GM18951 (cell line): Measurements from ENCODE around the gene CARD16.
A peak's percentile ranks its signal among the peaks of the same experiment; 100 is the strongest.
"Not testable (repeated sequence)": the region's sequence is repeated elsewhere in the genome, so short reads cannot be mapped to it uniquely, and the experiment has no call there.

Experiments used
- POLR2A ChIP-seq: IDR thresholded peaks from 4 replicates; pipeline ENCODE4 v1.6.1; 2011; ENCODE audit warnings: mild to moderate bottlenecking; ENCODE audit not compliant: insufficient read length, insufficient read depth; ENCODE audit errors: extremely low read depth
- in situ Hi-C: fragments of 300-500 bp; cut with MboI; formaldehyde crosslinking; loops from one replicate; pipeline ENCODE4 v1.12.0; 2022; ENCODE audit warnings: low sequenced_read_pairs, mixed read lengths, inconsistent platforms; ENCODE audit not compliant: unreplicated experiment

Gene CARD16

GRCh38 chr11:105044557-105045524 is at the start of gene CARD16:
Gene CARD16 (minus strand): TSS chr11:105045335. CDS start chr11:105045297, 38 bp downstream.
- TF ChIP-seq POLR2A = peak; percentile 36

GRCh38 chr11:105092256-105093239 is 47.4 kb upstream of the CARD16 start:
- in situ Hi-C loops = no loop called here
- TF ChIP-seq POLR2A = no peak

More at GRCh38 chr11:105044557-105045524, at the start of gene CARD16:
- in situ Hi-C loops = not testable (repeated sequence)

DNA sequence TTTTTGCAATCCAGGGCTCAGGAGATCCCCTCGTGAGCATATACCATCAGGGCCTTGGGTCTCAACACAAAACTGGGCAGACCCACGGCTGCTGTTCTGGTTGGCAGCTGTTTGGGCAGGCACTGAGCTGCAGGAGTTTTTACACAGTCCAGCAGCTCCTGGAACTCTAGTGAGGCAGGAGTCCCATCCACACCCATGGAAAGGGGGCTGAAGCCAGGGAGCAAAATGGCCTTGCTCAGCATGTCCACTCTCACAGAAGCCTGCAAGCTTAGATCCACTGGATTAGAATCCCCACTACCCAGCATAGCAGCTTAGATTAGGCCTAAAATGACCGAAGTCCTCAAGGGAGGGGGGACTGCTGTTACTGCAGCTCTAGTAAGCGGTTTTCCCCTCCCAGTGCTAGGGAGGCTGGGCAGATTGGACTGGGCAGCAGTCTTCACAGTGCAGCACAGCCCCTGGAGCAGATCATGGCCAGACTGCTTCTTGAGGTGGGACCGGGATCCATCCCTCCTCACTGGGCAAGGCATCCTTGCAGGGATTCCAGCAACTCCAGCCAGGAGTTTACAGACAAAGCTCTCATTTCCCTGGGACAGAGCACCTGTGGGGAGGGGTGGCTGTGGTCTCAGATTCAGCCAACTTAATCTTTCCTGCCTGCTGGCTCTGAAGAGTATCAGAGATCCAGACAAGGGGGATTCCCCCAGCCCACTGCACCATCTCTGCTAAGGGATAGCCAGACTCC is 36.4 kb upstream of the CARD16 start:
- TF ChIP-seq POLR2A = no peak
- in situ Hi-C loops = no loop called here

- in situ Hi-C loops = not testable (repeated sequence)
Observed at GRCh38 chr11:105080171-105080906, 35.2 kb upstream of the CARD16 start.

DNA sequence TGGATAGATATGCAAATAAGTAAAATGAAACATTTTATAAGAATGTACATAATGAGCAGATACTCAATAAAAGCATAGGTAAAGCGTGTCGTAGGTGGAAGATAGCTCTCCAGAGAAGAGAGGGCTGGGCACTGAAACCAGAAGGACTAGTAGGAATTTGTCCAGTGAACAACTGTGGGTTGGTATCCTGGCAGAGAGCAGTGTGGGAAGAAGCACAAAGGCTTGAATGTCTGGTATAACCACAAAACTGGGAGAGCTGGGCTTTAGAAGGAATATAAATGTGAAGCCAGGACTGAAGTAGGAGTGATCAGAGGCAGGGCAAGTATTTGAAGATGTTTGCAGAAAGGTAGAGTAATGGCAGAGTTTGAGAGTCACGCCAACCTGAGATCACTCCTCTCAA is 33.1 kb upstream of the CARD16 start:
- no peak for TF ChIP-seq POLR2A
- in situ Hi-C loops = no loop called here

GRCh38 chr11:105077141-105077790 is 32.1 kb upstream of the CARD16 start:
- in situ Hi-C loops = not testable (repeated sequence)

DNA sequence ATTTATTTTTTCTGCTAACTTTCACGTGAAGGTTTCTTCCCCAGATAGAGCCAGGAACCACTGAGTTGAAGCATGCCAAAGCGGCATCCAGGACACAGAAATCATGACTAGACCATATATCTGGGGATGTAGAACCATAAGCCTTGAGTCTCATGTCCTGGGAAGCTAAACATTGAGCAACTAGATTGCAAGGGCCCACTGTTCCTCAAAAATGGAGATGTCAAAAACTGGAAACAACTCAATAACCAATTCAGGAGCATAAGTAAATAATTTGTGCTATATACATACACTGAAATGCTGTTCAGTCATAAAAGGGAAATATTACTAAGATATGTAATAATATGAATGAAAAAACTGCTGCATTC is 29.0 kb upstream of the CARD16 start:
- in situ Hi-C loops = no loop called here
- TF ChIP-seq POLR2A = no peak

GRCh38 chr11:105073456-105074165 is 28.5 kb upstream of the CARD16 start:
- in situ Hi-C loops = no loop called here
- no peak for TF ChIP-seq POLR2A

- in situ Hi-C loops = not testable (repeated sequence)
Observed at GRCh38 chr11:105072080-105072479, 26.9 kb upstream of the CARD16 start.

DNA sequence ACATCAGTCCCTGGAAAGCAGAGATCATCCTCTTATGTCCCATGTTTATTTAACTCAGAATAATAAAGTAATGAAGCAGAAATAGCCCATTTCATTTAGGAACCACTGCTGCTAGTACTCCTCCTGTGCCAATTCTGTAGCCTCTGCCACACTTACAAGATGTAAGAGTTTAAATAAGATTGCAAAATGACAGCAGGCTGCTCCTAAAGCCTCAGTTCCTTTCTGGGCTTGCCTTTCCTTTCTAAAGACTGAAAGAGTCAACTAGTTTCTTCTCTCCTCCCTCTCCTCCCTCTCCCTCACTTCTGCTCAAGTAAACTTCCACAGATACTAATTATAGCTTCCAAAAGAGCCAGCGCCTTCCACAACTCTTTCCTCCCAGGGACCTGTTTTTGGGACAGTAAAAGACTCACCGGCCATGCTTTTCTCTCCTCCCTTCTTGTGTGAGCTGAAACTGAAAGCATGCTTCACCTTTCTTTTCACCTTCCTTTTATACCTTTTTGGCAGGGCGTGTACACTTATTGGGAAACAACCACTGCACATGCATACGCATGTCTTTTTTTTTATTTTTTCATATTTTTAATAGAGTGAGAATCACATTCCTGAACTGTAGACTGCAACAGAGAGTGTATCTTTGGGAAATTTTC is 26.1 kb upstream of the CARD16 start:
- in situ Hi-C loops = no loop called here
- TF ChIP-seq POLR2A = no peak

DNA sequence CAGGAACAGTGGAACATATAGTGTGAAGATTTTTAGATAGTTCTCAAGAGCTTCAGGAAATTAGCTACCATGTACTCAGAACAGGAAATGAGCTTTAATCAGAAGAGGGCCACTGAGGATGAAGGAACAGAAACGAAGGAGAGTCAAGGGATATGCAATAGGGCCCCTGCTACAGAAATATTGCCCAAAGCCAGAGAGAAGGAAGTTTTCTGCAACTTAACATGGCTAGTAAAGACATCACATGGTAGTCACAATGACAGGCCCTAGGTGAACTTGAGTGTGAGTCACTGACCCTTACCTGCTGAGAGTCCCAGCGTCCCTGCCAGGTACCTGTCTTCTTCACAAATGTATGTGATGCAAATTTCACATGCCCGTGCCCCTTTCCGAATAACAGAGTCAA is 25.2 kb upstream of the CARD16 start:
- no peak for TF ChIP-seq POLR2A
- in situ Hi-C loops = no loop called here

DNA sequence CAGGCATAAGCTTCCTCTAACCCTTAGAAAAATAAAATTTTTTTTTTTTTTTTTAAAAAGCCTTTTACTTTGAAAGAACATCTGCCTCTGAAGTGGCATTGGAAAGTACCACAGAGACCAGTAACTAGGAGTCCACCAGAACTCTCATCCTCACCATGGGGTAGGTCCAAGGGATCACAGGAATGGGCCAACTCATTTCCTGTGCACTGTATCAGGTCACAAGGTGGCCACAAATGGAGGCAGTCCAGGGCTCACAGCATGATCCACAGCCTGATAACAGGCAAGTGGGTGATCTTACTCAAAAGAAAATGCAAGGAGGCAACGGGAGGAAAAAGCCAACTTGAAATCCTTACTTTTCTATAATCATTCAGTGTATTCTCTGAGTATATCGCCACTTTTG is 24.6 kb upstream of the CARD16 start:
- in situ Hi-C loops = not testable (repeated sequence)

DNA sequence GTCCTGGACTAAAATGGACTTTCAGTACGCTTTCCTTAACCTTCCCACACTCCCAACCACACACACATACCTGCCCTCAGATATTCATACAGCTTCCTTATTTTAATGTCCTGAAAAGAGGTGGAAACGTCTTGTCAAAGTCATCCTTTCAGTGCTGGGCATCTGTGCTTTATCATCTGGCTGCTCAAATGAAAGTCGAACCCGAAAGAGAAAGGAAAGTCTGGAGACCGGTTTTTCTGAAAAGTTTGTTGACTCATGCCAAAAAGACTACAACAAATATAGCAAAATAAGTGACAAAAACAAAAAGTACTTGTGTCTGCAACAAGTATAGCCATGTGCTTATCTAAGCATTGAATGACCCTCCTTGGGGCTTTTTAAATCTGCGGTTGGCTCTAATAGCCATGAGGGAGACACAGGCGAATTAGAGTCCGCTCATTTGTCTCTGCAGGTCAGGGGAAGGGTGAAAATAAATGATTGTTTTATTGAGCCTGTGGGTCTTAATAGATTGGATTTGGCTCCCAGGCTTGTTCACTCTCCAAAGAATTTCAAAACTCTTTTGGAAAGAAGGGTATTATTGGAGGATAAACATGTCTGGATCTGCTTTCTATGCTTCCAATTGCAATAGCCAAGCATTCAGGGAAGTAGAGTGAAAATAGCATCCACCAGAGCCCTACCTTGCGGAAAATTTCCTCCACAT is 18.3 kb upstream of the CARD16 start:
- in situ Hi-C loops = not testable (repeated sequence)
